HUES64 (cell line): ENCODE data around the gene ZNRF2.
A peak's percentile ranks its signal among the peaks of the same experiment; 100 is the strongest.

ENCODE experiments used
- H3K27ac ChIP-seq: 2 replicates; pipeline ENCODE4 v1.7.0; 2013; ENCODE audit warnings: low read depth, low read length, inconsistent platforms
- H3K27me3 ChIP-seq: 2 replicates; pipeline ENCODE4 v1.6.1; 2013; ENCODE audit warnings: mild to moderate bottlenecking, low read length; ENCODE audit not compliant: insufficient read depth
- H3K36me3 ChIP-seq: 2 replicates; pipeline ENCODE4 v1.6.1; 2013; ENCODE audit warnings: mild to moderate bottlenecking, low read length; ENCODE audit not compliant: insufficient read depth
- H3K4me1 ChIP-seq: 2 replicates; pipeline ENCODE4 v1.6.1; 2013; ENCODE audit warnings: mild to moderate bottlenecking, low read length, moderate library complexity; ENCODE audit not compliant: insufficient read depth
- H3K4me3 ChIP-seq: 2 replicates; pipeline ENCODE4 v1.5.1; 2013; ENCODE audit warnings: mild to moderate bottlenecking, low read length, moderate library complexity
- H3K9ac ChIP-seq: 2 replicates; pipeline ENCODE4 v1.6.1; 2013; ENCODE audit warnings: mild to moderate bottlenecking, low read depth, low read length
- H3K9me3 ChIP-seq: 2 replicates; pipeline ENCODE4 v1.6.1; 2013; ENCODE audit warnings: low read depth, low read length; ENCODE audit not compliant: insufficient read depth
- WGBS: fragments of 150-250, 120-280 bp; methylation state at CpG from one replicate; pipeline ENCODE4 v1.1.7; 2013; ENCODE audit warnings: missing lambda C conversion rate; 5-methylcytosine and 5-hydroxymethylcytosine counted together

Gene ZNRF2

DNA sequence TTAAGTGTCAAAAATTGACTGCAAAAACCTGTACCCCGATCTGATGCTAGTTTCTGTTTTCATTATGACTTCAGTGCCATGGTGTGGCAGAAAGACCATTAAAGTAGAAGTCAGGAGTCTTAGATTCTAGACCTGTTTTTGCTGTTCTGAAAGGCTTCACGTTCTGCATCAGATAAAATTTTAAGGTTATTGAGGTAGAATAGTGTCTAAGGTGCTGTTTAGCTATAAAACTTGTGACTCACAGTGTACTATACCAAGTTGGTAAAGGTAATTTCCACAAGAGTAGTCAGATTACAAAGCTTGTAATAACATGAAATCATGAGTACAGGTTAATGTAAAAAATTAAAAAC lies 38.6 kb downstream of the ZNRF2 start:
- Histone ChIP-seq H3K9me3 (no peaks in the 10 kb centered on the region), H3K4me1 (peaks cover 63% of the 10 kb centered on the region), H3K27ac (no peak overlapping the region)

DNA sequence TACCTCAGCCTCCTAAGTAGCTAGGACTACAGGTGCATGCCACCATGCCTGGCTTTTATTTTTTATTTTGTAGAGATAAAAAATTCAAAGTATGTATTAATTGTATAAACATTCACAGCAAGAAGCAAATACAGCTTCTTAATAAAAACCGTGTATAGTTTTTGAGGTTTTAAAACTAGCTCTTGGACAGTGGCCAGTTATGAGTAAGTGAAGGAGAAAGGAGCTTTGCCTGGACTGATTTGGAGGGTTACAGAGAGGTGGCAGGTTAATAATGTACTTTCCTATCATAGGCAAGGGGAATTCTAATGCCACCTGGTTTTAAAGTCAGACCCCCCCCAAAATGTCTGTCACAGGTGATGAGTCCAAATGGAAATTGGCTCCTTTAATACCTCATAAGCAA lies 43.4 kb downstream of the ZNRF2 start:
- H3K9ac ChIP-seq, result no peak overlapping the region
- no peaks in the 10 kb centered on the region for H3K36me3 ChIP-seq
- H3K27ac ChIP-seq, result no peak overlapping the region
- H3K27me3 ChIP-seq, result no peaks in the 10 kb centered on the region
- no peak overlapping the region for H3K4me3 ChIP-seq
- H3K9me3 ChIP-seq, result no peaks in the 10 kb centered on the region
- WGBS, result 92% methylated on average over 1 of the region's 1 CpG
- peaks cover 20% of the 10 kb centered on the region for H3K4me1 ChIP-seq

More for the DNA sequence above, 38.6 kb downstream of the ZNRF2 start:
- H3K36me3 ChIP-seq, result no peaks in the 10 kb centered on the region
- no peaks in the 10 kb centered on the region for H3K27me3 ChIP-seq
- WGBS, result 89% methylated on average over 2 of the region's 2 CpGs
- no peak overlapping the region for H3K9ac ChIP-seq
- no peak overlapping the region for H3K4me3 ChIP-seq

DNA sequence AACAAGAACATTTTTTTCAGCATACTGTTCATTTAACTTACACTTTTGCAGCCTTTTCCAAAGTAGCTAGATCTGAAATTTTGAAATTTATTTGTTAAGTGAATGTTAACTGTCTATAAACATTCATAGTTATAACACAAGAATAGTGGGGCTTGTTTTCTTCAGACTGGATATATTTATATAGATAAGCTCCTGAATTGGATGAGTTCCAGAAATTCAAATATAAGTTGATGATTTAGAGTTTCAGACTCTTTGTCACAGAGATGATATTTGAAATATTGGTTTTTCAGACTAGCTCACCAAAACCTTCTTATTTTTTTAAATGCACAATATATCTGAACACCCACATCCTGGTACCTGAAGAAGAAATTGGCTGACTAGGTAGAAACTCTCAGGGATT lies 44.0 kb downstream of the ZNRF2 start:
- H3K27me3 ChIP-seq, result no peaks in the 10 kb centered on the region
- peaks cover 14% of the 10 kb centered on the region for H3K4me1 ChIP-seq
- no peak overlapping the region for H3K27ac ChIP-seq

DNA sequence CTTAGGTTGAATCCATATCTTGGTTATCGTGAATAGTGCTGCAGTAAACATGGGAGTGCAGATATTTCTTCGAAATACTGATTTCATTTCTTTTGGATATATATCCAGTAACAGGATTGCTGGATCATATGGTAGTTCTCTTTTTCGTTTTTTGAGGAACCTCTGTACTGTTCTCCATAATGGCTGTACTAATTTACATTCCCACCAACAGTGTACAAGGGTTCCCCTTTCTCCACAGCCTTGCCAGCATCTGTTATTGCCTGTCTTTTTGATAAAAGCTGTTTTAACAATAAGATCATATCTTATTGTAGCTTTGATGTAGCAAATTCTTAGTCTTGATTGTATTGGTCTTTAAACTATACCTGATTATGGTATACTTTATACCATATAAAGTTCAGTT lies 45.3 kb downstream of the ZNRF2 start:
- no peak overlapping the region for H3K9ac ChIP-seq
- WGBS, result 95% methylated on average over 3 of the region's 3 CpGs
- no peaks in the 10 kb centered on the region for H3K27me3 ChIP-seq

More for the DNA sequence above, 44.0 kb downstream of the ZNRF2 start:
- H3K9me3 ChIP-seq, result no peaks in the 10 kb centered on the region
- H3K36me3 ChIP-seq, result no peaks in the 10 kb centered on the region
- no peak overlapping the region for H3K9ac ChIP-seq
- no peak overlapping the region for H3K4me3 ChIP-seq

DNA sequence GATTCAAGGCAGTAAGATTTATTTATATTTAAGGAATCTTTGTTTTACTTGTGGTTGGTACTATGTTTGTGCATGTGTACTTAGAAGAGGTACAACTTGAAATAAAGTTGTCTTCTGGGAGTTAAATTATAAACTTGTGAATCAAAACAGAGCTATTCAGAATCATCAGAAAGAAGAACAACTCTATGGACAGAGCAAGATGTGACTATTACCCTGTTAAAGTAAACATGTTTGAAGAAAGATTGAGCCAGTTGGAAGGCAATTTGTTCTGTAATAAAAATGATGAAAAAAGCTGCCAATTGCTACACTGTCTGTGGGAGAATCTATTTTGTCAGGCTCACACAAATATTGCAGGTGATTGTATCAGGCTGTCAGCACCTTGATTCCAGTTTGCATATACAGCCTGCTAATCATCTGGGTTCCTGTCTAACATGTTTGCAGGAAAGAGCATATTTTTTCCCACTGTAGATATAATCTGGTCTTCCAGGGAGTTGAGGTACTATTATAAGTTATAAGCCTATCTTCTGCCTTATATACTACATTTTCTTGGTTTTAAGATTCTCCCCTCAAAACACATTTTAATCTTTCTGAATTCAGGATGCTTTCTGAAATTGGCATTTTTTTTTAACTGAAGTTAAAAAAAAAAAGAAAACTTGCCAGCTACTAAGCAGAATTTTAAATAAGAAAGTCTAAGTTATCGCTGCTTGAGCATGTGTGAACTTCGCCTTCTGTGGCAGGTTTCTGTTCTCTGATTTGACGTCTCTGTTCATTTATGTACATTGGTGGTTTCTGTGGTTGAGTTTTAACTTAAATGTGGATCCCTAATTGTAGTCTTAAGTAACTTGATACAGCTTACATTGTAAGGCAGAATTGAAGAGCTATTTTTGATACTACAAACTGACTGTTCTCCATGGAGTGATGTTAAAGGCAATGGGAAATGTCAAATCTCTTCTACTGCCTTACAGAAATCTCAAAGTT lies 46.0 kb downstream of the ZNRF2 start:
- WGBS, result 95% methylated on average over 3 of the region's 3 CpGs
- Histone ChIP-seq H3K4me3 (no peak overlapping the region), H3K9me3 (no peaks in the 10 kb centered on the region)

More for the DNA sequence above, 45.3 kb downstream of the ZNRF2 start:
- Histone ChIP-seq H3K27ac (no peak overlapping the region), H3K36me3 (no peaks in the 10 kb centered on the region), H3K9me3 (no peaks in the 10 kb centered on the region), H3K4me3 (no peak overlapping the region), H3K4me1 (peaks cover 16% of the 10 kb centered on the region)

DNA sequence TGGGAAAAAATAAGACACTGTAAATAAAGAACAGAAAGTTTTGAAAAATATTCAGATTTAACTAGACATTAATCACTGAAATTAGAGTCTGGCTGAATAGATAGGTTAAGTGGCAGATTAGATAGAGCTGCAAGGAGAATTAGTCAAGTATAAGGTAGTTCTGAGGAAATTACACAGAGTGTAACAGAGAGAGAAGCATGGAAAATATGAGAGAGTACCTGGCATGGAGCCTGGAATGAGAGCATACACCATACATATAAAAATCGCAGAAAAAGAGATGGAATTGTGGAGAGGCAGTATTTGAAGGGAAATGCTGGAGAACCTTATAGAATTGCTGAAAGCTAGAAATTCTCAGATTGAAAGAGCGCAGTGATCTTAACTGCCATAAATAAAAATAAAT lies 46.9 kb downstream of the ZNRF2 start:
- Histone ChIP-seq H3K36me3 (no peaks in the 10 kb centered on the region), H3K9me3 (no peaks in the 10 kb centered on the region), H3K4me3 (no peak overlapping the region), H3K4me1 (peaks cover 11% of the 10 kb centered on the region), H3K27me3 (no peaks in the 10 kb centered on the region), H3K9ac (no peak overlapping the region), H3K27ac (no peak overlapping the region)
- 100% methylated on average over 1 of the region's 2 CpGs for WGBS

More for the DNA sequence above, 46.0 kb downstream of the ZNRF2 start:
- Histone ChIP-seq H3K36me3 (no peaks in the 10 kb centered on the region), H3K27ac (no peak overlapping the region), H3K4me1 (peaks cover 10% of the 10 kb centered on the region), H3K27me3 (no peaks in the 10 kb centered on the region), H3K9ac (no peak overlapping the region)

DNA sequence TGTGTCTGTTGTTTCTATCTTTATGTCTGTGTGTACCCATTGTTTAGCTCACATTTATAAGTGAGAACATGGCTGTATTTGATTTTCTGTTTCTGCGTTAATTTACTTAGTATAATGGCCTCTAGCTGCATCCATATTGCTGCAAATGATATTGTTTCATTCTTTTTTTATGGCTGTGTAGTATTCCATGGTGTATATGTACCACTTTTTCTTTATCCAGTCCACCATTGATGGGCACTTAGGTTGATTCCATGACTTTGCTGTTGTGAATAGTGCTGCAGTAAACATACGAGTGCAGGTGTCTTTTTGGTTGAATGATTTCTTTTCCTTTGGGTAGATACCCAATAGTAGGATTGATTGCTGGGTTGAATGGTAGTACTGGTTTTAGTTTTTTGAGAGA lies 48.2 kb downstream of the ZNRF2 start:
- H3K27ac ChIP-seq, result no peak overlapping the region
- H3K4me1 ChIP-seq, result peaks cover 11% of the 10 kb centered on the region

DNA sequence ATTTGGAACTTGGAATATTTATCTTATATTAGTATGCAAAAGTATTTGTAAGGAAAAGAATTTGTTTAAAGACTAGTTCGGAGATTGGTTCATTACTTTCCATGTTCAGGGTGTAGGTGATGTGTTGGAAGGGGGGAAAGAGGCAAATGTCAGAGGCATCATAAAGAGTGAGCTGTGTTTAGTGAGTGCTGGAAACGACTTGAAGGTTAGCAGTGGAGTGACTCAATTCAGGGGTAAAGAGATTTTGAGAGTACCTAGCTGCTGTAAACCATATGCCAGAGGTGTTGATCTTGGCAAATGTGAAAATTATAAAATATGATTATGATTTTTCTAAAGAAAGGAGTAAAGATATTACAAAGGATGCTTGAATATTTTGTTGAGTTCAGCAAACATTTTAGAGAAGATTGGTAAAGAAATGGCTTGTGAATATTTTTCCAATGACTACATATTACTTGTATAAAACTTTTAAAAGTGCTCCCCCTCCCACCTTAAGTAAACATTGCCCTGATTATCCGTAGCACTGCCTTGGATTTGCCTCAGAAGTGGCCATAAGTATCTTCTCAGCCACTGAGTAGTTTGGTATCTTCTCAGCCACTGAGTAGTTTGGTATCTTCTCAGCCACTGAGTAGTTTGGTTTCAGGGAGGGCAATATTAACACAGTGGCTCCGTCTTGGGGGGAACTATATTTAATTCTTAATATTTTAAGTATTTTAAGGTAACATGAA lies 51.5 kb downstream of the ZNRF2 start:
- Histone ChIP-seq H3K4me3 (no peak overlapping the region), H3K27me3 (no peaks in the 10 kb centered on the region), H3K27ac (no peak overlapping the region), H3K36me3 (no peaks in the 10 kb centered on the region), H3K9me3 (no peaks in the 10 kb centered on the region), H3K4me1 (peaks cover 11% of the 10 kb centered on the region), H3K9ac (no peak overlapping the region)
- WGBS, result 75% methylated on average over 3 of the region's 4 CpGs

More for the DNA sequence above, 48.2 kb downstream of the ZNRF2 start:
- Histone ChIP-seq H3K4me3 (no peak overlapping the region), H3K9me3 (no peaks in the 10 kb centered on the region), H3K27me3 (no peaks in the 10 kb centered on the region), H3K9ac (no peak overlapping the region), H3K36me3 (no peaks in the 10 kb centered on the region)
- WGBS, result 100% methylated on average over 2 of the region's 2 CpGs

DNA sequence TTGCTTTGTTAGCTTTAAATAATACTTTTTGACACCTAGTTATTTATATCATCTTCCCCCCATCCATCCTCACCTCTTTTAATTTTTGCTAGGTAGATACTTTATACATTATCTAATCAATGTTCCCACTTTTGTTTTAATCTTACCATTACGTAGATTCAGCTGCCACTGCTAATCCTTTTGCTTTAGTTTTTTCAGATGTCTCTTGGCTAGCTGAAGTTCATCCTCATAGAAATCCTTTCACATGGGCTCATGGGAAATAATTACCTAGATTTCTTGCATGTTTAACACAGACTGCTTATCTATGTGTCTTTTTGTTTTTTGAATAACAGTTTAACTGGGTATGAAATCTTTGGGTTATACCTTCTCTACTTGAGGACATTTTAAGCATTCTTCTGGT lies 60.1 kb downstream of the ZNRF2 start:
- Histone ChIP-seq H3K9ac (no peak overlapping the region), H3K27ac (no peak overlapping the region), H3K27me3 (no peaks in the 10 kb centered on the region), H3K4me3 (no peak overlapping the region), H3K9me3 (no peaks in the 10 kb centered on the region), H3K36me3 (no peaks in the 10 kb centered on the region), H3K4me1 (peaks cover 39% of the 10 kb centered on the region)
- 92% methylated on average over 1 of the region's 1 CpG for WGBS

DNA sequence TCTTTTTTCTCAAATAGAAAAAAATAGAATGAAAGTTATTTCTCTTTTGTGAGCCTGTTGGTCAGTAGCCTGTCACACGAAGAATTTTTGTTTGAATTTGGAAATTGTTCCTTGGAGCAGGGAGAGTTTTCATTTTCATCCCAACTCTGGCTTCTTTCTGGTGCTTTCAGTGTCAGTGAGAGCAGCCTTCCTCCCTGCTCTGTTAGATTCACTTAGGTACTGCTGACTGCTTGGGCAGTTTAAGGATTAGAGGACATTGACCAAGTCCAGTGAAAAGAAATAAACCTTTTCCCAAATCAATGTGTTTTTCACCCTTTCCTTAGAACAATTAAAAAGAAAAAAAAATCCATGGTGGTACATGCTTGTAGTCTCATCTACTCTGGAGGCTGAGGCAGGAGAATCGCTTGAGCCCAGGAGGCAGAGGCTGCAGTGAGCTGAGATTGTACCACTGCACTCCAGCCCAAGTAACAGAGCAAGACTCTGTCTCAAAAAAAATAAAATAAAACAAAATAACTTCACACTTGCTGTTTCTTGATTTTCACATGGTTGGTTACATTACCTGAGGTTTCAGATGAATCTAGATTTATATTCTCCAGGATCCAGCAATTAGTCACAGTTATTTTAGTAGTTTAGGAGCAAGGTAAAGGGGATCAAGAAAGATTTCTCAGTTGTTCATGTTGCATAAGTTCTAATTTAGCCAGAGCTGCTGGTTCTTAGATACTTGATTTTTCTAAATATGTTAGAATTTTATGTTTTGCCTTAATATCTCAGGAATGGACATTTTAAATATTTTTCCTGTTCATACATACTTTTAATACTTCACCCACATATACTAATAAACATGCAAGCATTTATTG lies 63.1 kb downstream of the ZNRF2 start:
- WGBS, result 93% methylated on average over 2 of the region's 2 CpGs
- no peak overlapping the region for H3K4me3 ChIP-seq
- H3K9ac ChIP-seq, result no peak overlapping the region
- peak overlapping the region; percentile 50 for H3K27ac ChIP-seq
- no peaks in the 10 kb centered on the region for H3K27me3 ChIP-seq
- H3K9me3 ChIP-seq, result no peaks in the 10 kb centered on the region
- H3K36me3 ChIP-seq, result no peaks in the 10 kb centered on the region
- peaks cover 68% of the 10 kb centered on the region for H3K4me1 ChIP-seq
